Measurements from ENCODE around the gene BCL2L11.

BCL2L11 gene

DNA sequence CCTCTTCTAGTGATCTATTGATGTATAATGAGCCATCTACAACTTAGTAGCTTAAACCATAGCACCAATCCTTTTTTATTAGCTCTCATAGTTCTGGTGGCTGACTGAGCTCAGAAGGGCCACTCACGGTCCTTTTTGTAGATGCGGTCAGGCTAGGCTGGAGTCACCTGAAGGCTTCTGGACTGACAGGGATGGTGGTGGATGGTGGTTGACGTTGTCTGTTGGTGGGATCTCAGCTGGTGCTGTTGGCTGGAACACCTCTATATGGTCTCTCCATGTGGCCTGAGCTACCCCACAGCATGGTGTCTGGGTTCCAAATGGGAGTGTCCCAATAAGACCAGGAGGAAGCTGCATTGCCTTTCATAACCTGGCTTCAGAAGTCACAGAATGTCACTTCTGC is 68.0 kb downstream of the BCL2L11 start:
- no peak overlapping the region for H3K4me3 ChIP-seq (ENCODE audit: low read depth, low read length)

DNA sequence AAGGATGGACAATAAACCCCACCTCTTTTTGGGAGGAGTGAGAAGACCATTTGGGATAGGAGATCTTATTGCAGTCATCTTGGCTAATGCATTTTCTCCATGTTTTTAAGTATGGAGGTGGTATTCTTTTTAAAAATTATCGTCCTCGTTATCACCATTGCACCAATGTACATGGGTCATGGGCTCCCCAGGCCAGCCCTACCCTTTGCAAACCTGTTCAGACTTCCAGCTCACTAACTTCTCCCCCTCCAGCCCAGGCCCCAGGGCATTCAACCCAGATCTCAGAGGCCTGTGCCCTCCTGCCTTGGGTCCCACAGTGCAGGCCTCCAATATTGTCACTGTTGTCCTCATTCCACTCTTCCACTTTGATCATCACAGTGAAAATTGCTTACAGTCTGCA is 68.4 kb downstream of the BCL2L11 start:
- H3K4me3 ChIP-seq (ENCODE audit: low read depth, low read length) = no peak overlapping the region

DNA sequence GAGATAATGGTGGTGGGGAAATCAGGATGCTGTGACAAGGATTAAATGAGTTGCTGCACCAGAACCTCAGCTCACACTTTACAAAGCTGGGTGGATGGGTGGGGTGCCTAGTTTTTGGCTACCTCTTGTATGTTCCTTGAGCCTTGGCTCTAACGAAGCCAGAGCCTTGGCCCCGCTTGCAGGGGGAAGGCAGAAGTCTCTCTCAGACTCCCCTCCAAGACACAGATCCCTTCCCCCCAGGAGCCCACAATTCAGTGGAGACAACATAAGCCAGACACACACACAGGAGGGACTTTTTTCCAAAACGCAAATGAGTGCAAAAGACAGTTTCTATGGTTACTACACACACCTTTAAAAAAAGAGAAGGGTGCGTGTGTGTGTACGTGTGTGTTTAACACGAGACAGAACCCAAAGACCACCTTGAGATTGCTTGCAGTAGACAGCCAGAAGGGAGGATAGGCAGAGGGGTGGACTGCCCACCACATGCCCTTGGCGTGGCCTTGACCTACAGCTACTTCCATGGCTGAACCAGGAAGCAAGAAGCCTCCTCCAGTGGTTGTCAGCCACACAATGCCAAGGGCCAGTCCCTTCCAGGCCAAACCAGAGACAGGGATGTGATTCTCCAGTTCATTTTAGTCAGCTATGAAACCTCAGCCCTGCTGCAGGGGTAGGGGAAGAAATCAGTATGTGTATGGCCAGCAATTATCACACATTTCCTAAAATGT is 70.3 kb downstream of the BCL2L11 start:
- no peak overlapping the region for H3K4me3 ChIP-seq (ENCODE audit: low read depth, low read length)

DNA sequence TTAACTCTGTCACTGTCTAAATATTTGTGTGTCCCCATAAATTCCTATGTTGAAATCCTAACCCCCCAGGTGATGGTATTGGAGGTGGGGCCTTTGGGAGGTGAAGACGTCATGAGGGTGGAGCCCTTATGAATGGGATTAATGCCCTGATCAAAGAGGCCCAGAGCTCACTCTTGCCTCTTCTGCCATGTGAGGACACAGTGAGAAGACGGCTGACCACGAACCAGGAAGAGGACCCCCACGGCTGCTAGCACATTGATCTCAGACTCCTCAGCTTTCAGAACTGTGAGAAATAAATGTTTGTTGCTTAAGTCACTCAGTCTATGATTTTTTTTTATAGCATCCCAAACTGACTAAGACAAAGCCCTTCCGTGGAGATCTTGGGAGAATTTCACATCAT is 71.2 kb downstream of the BCL2L11 start:
- H3K4me3 ChIP-seq (ENCODE audit: low read depth, low read length) = no peak overlapping the region

DNA sequence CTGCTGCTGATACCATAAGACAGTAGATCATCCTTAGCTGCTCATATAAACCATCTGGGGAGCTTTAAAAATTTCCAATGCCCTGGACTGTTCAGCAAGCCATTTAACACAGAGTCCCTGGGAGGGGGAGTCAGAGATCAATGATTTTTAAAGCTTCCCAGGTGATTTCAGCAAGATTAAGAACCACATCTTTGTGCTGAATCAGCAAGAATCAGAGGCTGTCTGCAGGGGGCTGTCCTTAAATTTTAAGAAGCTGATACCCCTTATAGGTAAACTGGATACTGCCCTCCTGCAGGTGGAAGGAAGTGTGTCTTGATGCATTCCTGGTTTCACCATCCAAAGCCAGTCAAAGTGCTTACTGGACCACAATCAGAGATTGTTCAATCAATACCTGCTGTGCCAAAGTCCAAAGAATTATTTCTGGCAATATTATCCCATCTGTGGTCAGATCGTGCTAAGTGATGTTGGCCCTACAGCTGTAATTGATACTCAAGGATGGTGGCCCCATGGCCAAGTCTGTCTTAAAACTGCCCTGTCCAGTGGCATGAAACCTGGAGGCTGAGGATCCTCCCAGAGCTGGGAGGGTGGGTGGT is 72.2 kb downstream of the BCL2L11 start:
- no peak overlapping the region for H3K4me3 ChIP-seq (ENCODE audit: low read depth, low read length)

DNA sequence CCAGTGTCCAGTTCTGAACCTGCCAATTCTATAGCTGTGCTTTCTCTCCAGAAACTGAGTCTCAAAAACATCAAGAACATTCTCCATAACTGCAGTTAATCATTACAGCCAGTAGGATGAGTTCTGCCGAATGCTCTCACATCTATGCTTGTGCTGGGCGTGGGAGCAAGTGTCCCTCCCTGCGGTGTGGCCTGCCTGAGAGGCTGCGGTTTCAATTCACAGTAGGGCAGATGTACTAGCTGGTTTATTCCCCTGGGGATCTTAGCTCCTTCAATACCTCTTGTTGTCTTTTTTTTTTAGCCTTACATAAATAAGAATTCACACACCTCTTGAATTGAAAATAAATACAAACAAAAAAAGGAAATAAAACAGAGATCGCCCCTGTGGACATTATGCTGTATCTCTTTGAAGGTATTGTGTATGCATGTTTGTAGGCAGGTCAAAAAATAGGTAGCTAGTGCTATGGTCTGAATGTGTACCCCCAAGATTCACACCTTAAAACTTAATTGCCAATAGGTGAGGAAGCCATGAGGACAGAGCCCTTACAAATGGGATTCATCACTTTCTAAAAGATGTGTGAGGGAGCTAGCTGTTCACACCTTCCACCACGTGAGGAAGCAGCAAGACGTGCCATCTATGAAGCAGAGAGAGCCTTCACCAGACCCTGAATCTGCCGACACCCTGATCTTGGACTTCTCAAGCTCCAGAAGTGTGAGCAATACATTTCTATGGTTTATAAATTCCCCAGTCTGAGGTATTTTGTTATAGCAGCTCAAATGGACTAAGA is 74.3 kb downstream of the BCL2L11 start:
- no peak overlapping the region for H3K4me3 ChIP-seq (ENCODE audit: low read depth, low read length)

DNA sequence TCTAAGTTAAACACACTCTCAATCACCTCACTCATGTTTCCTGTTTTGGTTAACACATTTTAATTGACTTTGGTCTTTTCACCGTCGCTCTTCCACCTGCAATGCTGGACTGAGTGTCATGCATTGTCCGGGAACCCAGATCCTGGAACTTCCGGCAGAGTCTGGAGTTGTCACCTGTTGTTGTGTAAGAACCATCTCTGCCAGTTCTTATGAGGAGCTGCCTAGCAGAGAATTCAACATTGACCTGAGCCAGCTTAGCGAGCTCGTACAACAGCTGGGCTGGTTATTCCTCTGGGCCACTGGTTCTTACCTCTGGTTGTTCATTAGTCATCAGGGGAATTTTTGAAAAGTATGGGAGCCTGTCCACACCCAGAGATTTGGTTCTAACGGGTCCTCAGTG is 75.7 kb downstream of the BCL2L11 start:
- H3K4me3 ChIP-seq (ENCODE audit: low read depth, low read length) = no peak overlapping the region

DNA sequence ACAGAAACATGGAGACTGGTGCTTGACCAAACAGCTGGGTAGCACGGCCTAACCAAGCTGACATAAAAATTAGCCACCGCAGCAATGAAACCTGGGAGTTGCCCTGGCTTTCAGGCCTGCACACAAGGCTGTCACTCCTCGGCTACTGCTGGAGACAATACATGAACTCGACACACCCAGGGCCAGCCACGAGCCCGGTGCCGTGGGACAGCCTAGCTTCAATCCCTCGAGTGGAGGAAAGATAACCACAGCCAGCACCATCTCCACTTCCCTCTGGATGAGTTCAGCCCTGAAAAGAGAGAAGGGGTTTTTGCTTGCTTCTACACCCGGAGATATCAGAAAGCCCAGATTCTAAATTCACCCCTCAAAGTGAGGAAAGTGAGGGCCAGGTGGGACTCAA is 78.0 kb downstream of the BCL2L11 start:
- no peak overlapping the region for H3K4me3 ChIP-seq (ENCODE audit: low read depth, low read length)

DNA sequence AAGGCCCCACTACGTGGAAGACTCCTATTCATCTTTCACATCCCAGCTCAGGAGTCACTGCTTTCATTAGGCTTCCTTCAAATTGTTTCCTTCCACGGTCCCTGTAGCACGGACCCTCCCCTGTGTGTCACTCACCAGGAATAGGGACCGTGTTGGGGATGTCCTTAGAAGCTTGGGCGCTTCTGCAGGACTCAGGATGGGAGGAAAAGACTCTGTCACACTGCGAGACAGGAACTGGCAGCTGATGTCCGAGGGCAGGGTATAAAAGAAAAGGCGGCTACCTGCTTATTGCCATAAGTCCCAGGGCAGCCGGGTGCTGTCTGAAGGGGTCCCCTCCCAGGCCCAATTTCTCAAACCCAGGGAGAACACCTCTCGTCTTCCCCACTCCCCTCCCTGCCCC is 79.1 kb downstream of the BCL2L11 start:
- no peak overlapping the region for H3K4me3 ChIP-seq (ENCODE audit: low read depth, low read length)

DNA sequence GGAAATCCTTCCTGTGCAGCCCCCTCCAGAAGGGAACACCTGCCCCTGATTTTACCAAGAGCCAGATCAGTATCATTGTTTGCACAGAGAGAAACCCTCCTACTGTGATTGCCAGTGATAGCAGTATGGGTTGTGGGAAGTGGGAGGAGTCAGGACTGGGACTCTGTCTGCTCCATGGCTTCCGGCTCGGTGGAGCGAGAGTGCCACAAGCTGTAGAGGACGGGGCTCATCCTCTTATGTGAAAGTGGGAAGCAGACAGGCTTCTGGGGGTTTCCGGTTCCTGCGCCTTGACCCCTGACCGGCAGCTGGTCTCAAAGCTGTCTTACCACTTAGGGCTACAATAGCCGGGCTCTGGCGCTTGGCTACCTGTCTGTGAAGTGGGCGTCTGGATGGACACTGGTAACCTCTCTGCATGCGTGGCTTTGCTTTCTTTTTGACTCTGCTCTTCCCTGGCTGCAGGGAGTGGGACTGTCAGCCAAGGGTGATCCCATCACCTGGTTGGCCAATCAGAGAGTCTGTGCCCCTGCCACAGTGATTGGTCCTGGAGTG is 79.7 kb downstream of the BCL2L11 start:
- no peak overlapping the region for H3K4me3 ChIP-seq (ENCODE audit: low read depth, low read length)

DNA sequence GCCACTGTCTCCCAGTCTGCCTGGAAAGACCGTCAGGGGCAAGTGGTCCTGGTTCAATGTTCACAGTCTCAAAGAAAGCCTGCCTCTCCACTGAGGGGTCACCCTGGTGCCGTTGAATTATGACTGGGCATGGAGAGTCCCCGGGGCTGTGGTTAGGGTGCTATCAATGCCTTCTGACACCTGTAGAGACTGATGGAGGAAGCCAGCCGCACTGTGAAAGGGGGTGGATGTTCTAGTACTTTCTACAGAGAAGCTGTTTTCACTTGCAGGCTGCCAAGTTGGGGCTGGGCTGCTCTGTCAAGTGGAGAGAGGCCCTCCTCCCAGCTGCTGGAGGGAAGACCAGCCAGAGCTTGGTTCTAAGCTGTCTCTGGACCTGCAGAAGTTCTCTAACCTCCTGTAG is 80.5 kb downstream of the BCL2L11 start:
- H3K4me3 ChIP-seq (ENCODE audit: low read depth, low read length) = no peak overlapping the region

DNA sequence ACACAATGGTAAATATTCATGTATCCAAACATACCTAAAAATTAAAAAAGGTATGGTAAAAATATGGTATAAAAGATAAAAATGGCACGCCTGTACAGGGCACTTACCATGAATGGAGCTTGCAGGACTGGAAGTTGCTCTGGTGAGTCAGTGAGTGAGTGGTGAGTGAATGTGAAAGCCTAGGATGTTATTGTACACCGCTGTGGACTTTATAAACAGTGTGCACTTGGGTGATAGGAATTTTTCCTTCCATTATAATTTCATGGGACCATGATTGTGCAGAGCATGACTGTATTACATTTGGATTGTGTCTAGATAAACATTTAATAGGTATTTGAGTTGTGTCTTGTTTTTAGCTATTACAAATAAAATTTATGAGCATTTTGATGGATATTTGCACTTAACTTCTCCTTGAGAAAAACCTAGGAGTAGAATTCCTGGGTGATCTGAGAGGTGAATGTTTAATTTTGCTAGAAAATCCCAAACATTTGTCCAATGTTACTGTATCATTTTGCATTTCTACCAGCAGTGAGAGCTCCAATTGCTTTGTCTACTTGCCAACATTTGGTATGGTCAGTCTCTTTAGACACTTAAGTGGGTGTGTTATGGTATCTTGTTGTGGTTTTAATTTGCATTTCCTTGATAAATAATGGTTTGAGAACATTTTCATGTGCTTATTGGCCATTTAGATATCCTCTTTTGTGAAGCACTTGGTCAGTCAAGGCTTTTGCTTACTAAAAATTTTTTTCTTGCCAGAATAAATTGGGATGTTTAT is 81.7 kb downstream of the BCL2L11 start:
- H3K4me3 ChIP-seq (ENCODE audit: low read depth, low read length) = no peak overlapping the region

DNA sequence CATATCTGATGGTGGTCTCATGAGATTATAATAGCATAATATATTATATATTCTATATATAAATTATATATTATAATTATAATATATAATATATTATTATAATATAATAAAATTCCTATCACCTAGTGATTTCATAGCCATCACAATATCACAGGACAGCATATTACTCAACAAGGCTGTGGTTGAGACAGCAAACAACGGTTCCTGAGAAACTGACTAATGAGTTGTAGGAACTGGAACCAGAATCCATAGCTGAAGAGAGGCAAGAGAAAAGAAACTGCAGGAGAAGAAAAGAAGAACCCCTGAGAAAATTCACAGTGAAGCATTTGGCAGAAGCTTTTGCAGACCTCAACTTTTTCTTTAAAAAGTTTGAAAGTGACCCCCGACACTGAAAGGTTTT is 84.0 kb downstream of the BCL2L11 start:
- H3K4me3 ChIP-seq (ENCODE audit: low read depth, low read length) = no peak overlapping the region

DNA sequence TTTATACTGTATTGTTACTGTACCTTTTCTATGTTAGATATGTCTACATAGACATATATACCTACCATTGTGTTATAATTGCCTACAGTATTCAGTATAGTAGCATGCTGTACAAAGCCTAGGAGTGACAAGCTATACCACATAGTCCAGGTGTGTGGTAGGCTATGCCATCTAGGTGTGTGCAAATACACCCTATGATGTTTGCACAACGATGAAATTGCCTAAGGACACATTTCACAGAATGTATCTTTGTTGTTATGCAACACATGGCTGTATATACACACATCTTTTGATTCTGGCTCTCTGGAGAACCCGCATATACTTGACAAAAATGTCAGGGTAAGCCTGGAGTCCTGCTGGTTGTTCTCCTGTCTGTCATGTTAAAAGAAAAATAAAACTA is 85.1 kb downstream of the BCL2L11 start:
- H3K4me3 ChIP-seq (ENCODE audit: low read depth, low read length) = no peak overlapping the region

DNA sequence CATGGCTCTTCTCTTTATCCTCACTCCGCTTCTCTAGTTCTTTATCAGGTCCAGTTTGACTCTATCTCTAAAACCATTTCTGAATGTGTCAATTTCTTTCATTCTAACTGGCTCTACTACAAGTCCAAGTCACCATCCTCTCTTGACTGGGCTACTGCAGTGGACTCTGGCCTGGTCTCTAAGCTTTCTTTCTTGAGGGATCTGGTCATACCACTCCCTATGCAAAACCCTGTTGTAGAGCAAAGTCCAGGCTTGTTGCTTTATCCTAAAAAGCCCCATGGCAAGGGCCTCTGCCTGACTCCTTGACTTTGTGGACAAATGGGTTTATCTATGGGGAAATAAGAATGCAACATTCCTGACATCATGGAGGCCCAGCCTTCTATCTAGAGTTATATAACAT is 87.1 kb downstream of the BCL2L11 start:
- no peak overlapping the region for H3K4me3 ChIP-seq (ENCODE audit: low read depth, low read length)

DNA sequence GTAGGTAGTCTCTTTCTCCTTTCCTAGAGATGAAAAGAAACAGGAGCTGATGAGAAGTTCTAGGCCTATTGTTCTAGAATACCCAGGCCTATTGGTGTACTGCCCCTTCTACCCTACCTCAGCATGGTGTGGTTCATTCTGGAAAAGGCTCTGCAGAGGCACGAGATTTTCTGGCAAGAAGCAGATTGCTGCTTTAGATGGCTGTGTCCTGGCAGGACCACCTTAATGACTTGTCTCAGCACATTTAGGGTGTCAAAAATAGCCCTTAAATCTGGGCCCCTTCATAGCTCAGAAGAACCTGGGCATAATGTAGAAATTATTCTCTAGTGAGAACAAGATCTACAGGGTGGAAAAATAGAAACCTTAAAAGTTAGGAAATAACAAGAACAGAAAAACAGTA is 87.9 kb downstream of the BCL2L11 start:
- no peak overlapping the region for H3K4me3 ChIP-seq (ENCODE audit: low read depth, low read length)

DNA sequence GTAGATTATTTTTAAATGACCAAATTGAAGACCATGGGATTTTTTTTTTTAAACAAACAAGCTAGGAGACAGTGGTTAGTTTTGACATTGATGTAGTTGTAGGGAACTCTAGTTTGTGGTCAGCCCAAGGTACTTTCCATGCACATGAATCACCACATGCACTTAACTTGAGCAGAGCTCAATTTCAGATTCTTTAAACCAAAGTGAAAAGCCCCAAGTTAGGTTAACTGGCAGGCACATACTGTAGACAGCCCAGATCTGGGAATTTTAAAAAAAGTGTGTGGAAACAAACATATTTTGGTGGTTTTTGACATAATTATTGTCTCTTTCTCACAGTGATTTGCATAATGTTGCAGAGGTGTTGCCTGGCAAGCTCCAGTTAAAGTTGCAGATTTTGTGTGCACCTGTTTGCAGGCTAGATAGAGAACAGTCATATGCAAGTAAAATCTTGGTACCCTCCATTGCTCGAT is 88.4 kb downstream of the BCL2L11 start:
- no peak overlapping the region for H3K4me3 ChIP-seq (ENCODE audit: low read depth, low read length)

DNA sequence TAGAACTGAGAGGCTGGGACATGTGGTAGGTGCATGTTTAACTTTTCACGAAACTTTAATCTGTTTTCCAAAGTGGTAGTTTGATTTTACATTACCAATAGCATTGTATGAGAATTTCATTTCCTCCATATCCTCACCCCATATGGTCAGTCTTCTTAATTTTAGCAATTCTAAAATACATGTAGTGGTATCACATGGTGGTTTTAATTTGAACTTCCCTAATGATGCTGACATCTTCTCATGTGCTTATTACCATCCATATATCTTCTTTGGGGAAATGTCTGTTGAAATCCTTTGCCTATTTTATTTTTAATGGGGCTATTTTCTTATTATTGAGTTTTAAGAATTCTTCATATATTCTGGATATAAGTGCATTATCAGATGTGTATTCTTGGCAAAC is 89.3 kb downstream of the BCL2L11 start:
- H3K4me3 ChIP-seq (ENCODE audit: low read depth, low read length) = no peak overlapping the region

DNA sequence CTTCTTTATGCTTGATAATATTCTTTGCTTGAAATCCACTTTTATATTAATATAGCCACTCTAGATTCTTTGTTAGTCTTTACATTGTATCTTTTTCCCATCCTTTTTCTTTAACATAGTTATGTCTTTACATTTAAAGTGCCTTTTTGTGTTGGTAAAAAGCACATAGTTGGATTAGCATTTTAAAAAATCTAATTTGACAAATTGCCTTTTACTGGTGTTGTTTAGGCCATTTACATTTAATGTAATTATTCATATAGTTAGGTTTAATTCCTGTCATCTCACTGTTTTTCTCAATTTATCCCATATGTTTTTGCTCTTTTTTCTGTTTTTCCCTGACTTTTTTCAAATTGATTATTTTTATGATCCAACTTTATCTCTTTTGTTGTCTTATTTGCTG is 93.2 kb downstream of the BCL2L11 start:
- H3K4me3 ChIP-seq (ENCODE audit: low read depth, low read length) = no peak overlapping the region

DNA sequence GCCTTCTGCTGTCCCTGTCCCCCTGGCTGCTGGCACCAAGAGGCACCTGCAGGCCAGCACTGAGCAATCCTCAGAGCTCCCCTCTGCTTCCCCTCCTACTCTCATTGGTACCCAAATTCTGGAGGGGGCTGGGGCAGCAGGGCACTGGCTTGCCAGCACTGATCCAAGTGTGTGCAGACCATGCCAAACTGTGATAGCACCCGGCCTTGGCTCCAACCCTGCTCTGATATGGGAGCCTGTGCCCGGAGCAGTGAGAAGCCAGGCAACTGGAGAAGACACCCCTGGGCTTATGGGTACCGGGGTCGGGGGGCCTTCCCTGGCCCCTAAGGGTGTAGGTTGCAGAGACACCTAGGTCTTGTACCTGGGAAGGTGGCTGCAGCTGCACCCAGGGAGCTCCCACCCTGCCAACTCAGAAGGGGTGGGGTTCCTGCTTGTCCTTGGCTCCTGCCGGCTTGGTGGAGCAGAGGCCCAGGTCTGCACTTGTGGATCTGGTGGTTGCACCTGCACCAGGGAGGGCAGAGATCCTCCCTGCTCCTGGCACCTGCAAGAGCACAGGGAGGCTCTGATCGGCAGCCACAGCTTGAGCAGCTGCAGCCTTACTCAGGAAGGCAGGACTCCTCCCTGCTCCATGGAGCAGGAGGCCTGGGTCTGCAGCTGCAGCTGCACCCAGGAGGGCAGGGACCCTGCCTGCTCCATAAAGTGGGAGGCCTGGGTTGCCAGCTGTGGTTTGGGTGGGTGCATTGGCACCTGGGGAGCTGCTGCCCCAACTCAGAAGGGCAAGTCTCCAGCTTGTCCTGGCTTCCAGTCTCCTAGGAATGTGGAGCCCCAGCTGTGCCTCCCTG is 96.3 kb downstream of the BCL2L11 start:
- no peak overlapping the region for H3K4me3 ChIP-seq (ENCODE audit: low read depth, low read length)
